Epithelial cell of esophagus (primary cell): ENCODE results near the gene SESN2.

Experiments used
- DNase-seq: peaks from one replicate; pipeline ENCODE4 v3.0.0; 2010; ENCODE audit warnings: low read depth
- H3K4me3 ChIP-seq: 2 replicates; pipeline ENCODE4 v1.5.1; 2011; ENCODE audit warnings: mild to moderate bottlenecking, low read length, control low read depth
- TF ChIP-seq, protein P1 (sequence below): IDR thresholded peaks from 2 replicates; pipeline ENCODE4 v1.5.1; 2011; ENCODE audit warnings: low read depth, mild to moderate bottlenecking, low read length, control low read depth, inconsistent platforms; ENCODE audit not compliant: insufficient read depth; ENCODE audit errors: missing control alignments

The SESN2 gene

GRCh38 chr1:28243685-28244311, 15.5 kb upstream of the SESN2 start:
- no peak overlapping the region for H3K4me3 ChIP-seq
- TF ChIP-seq, protein P1, sequence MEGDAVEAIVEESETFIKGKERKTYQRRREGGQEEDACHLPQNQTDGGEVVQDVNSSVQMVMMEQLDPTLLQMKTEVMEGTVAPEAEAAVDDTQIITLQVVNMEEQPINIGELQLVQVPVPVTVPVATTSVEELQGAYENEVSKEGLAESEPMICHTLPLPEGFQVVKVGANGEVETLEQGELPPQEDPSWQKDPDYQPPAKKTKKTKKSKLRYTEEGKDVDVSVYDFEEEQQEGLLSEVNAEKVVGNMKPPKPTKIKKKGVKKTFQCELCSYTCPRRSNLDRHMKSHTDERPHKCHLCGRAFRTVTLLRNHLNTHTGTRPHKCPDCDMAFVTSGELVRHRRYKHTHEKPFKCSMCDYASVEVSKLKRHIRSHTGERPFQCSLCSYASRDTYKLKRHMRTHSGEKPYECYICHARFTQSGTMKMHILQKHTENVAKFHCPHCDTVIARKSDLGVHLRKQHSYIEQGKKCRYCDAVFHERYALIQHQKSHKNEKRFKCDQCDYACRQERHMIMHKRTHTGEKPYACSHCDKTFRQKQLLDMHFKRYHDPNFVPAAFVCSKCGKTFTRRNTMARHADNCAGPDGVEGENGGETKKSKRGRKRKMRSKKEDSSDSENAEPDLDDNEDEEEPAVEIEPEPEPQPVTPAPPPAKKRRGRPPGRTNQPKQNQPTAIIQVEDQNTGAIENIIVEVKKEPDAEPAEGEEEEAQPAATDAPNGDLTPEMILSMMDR: no peak
- peak; percentile 37 for DNase-seq

DNA sequence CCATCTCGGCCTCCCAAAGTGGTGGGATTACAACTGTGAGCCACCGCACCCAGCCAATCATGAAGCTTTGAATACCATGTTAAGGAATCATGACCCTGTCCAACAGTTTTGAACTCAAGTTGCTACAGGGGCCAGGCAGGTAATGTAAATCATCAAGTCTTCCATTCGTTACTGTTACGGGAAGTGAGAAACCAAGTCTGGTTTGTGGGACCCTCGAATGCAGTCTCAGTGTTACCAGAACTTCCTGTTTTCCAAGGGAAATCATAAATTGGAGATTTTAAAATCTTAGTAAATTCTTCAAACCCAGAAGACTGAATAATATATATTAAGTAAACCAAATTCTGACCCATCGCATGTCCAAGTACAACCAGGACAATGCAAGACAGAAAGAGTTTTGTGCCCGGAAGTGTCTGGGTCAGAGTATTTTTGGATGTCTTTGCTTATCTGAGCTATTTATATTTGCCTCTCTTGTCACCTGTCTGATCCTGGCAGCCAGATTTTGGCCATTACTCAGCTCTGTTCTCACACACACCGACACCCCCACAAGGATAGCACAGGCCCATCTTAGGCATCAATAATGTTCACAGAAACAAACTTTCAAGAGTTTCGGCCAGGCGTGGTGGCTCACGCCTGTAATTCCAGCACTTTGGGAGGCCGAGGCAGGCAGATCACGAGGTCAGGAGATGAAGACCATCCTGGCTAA, 14.6 kb upstream of the SESN2 start:
- no peak overlapping the region for H3K4me3 ChIP-seq

DNA sequence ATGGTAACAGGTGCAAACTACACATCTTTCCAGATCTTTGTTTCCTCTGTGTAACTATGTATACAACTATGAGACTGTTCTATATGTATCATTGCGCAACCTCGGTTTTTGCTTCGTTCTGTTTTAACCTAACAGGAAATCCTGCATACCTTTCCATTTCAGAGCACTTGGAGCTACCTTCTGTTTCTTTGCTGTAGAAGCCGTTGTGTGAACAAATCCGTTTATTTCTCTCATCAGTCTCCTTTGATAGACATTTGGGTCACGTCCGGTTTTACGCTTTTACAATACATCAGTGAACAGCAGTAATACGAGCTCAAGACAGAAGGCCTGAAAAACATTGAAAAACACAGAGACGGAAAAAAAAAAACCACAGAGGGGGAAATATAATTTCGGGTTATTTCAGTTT, 12.9 kb upstream of the SESN2 start:
- peak; percentile 92 for DNase-seq
- peak overlapping the region; percentile 27 for H3K4me3 ChIP-seq
- TF ChIP-seq, protein P1: no peak

More for the DNA sequence above, 14.6 kb upstream of the SESN2 start:
- DNase-seq: no peak
- TF ChIP-seq, protein P1: no peak

GRCh38 chr1:28247612-28248272, 11.6 kb upstream of the SESN2 start:
- no peak for DNase-seq
- H3K4me3 ChIP-seq: no peak overlapping the region
- TF ChIP-seq, protein P1: no peak

DNA sequence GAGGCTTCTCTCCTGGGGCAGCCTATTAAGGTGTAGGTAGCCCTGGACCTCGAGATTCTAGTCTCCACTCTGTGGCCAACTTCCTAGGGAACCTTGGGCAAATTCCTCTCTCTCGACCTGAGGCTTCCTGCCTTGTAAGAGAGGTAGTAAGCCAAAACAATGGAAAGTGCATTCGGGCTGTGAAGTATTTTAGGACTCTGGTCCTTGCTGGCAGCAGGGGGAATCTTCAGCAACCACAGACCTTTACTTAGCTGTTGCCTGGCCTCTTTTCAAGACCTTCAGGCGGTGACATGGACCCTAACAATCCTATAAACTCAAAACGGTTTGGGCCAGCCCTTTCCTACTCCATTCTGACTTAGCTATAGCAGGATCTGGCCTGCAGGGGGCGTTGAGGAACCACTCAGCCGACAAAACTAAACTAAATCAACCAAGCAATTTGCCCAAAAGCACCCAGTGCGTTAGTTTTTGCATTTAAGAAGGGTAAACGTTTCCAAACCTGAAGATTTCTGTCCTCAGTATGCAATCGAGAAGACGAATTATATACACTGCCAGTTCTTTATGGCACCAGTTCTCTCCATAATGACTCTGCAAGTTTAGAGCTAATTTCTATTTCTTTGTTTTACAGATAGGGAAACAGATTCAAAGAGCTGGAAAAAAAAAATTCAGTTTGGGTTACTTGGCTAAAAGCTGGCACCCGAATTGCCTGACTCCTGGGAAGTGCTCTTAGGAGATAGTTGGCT, 10.9 kb upstream of the SESN2 start:
- TF ChIP-seq, protein P1: peak; percentile 98

DNA sequence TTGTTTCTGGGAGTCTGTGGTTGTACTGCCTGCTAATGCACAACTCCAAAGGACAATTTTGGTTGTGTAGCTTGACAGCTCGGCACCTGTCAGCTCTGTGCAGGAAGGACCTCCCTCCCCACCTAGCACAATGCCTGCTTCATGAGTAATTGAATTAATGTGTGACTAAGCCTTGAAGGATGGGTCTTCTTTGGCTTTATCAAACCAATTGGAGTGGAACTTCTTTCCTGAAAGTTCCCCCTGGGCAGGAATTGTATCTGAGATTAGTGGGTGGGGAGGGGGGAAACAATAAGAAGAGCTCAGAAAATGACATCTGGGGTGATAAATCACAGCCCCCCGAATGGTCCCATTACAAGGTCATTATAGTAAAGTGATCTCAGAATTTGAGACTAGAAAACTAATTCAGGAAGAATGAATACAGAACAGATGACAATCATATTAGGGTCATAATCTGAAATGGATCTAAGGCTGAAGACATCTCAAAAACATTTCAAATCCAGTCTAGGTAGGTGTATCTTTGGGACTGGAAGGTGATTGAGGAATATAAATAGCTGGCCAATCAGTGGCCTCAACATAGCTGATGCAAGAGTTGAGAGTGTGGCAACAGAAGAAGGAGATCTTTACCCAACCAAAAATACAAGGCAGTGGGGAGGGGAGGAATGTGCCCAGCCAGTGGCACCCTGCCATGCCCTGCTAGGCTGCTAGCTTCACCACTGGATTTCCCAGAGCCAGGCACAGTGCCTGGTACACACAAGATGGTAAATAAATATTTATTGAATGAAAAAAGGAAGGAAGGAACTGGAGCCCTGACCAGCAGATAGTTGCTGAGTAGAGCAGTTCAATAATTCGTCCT, 10.1 kb upstream of the SESN2 start:
- no peak overlapping the region for H3K4me3 ChIP-seq
- DNase-seq: peak; percentile 93
- TF ChIP-seq, protein P1: no peak

More for the DNA sequence above, 10.9 kb upstream of the SESN2 start:
- peak; percentile 78 for DNase-seq
- H3K4me3 ChIP-seq: no peak overlapping the region
